Tibial nerve (tissue), 4 donors: ENCODE measurements around the gene KIF13A.

ENCODE experiments used
- EP300 ChIP-seq, 2 donors: sonication (generic); formaldehyde crosslinking; IDR thresholded peaks; one replicate each; pipeline ENCODE4 v1.6.1; 2017; ENCODE audit warnings: antibody characterized with exemption in 2 of 2, mild to moderate bottlenecking in 1 of 2
- POLR2A ChIP-seq, 2 donors: fragments of 450-650 bp; IDR thresholded peaks; one replicate each; pipeline ENCODE4 v1.6.1; 2017; ENCODE audit warnings: antibody characterized with exemption in 2 of 2, mild to moderate bottlenecking in 2 of 2, moderate library complexity in 2 of 2
- TF ChIP-seq, protein P1 (sequence below), 5 experiments: fragments of 200-600 bp in 3 of 5; fragments of 450-650 bp in 2 of 5; sonication (generic) in 3 of 5; IDR thresholded peaks; one replicate each; pipeline ENCODE4 v1.5.1; 2016 to 2019; ENCODE audit warnings: antibody characterized with exemption in 5 of 5, mild to moderate bottlenecking in 3 of 5, moderate library complexity in 2 of 5

DNA sequence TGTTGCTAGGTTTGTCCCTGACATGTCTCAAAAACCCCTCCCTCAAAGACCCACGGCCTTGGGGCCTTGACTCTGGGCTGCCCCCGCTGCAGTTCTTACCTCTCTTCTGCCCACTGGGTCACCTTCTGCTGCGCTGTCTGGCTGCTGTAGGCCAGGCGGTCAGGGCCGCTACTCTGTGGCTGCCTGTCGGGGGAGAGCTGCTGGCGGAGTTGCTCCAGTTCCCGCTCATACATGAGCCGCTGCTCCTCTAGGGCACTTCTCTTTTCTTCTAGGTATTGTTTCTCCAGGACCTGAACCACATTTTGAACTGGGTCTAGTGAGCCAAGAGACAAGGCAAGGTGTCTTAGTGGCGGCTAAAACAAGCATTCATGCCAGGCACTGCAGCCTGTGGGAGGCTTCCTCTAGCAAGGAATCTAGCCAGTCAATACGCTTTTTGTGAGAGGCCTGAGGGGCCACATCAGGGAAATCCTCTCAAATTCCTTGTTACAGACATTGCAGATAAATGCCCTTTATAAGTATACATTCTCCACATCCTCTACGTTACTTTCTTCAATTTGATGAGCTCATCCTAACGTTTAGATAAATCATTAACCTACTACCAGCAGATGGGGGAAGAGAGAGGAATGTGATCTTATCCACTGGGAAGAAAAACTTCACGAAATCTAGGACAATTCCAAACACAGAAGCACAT is 170.4 kb downstream of the KIF13A start:
- no peak for TF ChIP-seq EP300 (IDR thresholded peaks at IDR 0.05)
- TF ChIP-seq POLR2A (IDR thresholded peaks at IDR 0.05) = no peak
- TF ChIP-seq, protein P1, sequence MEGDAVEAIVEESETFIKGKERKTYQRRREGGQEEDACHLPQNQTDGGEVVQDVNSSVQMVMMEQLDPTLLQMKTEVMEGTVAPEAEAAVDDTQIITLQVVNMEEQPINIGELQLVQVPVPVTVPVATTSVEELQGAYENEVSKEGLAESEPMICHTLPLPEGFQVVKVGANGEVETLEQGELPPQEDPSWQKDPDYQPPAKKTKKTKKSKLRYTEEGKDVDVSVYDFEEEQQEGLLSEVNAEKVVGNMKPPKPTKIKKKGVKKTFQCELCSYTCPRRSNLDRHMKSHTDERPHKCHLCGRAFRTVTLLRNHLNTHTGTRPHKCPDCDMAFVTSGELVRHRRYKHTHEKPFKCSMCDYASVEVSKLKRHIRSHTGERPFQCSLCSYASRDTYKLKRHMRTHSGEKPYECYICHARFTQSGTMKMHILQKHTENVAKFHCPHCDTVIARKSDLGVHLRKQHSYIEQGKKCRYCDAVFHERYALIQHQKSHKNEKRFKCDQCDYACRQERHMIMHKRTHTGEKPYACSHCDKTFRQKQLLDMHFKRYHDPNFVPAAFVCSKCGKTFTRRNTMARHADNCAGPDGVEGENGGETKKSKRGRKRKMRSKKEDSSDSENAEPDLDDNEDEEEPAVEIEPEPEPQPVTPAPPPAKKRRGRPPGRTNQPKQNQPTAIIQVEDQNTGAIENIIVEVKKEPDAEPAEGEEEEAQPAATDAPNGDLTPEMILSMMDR (IDR thresholded peaks at IDR 0.05) = no peak
